ENCODE measurements around the gene CDH23. TPM values are rescaled to one million over a fixed set of nuclear protein-coding genes. Genes with fewer than 3 reads are reported as not detected.

CDH23 gene
- total and polyA plus RNA-seq, 2 donors (not counting 1 experiment from before 2014, with no cell fraction given), result 0.37 to 0.89 TPM

- DNase-seq, result no peak
- 94% methylated on average over 6 of the region's 7 CpGs for WGBS (ENCODE audit: insufficient coverage)
- Histone ChIP-seq H3K79me2 (ENCODE audit: control insufficient read depth, insufficient read depth, low read length) (no peaks in the 10 kb centered on the region), H3K27ac (ENCODE audit: low read length in 2 of 2) (no peak overlapping the region), H3K4me1 (ENCODE audit: control insufficient read depth in 2 of 2, insufficient read depth in 2 of 2, low read length in 2 of 2) (no peaks in the 10 kb centered on the region), H2AFZ (ENCODE audit: insufficient read depth, low read depth, low read length, poor library complexity, severe bottlenecking) (no peak overlapping the region), H3K9me3 (ENCODE audit: control extremely low read depth in 1 of 3, control insufficient read depth in 2 of 3, insufficient read depth in 1 of 3, low read length in 2 of 3) (no peaks in the 10 kb centered on the region), H3K4me2 (replicated peaks; ENCODE audit: low read depth, low read length, poor library complexity, severe bottlenecking) (no peak overlapping the region), H3K9ac (ENCODE audit: low read length) (no peak overlapping the region), H3K4me3 (ENCODE audit: control extremely low read depth in 1 of 5, extremely low read depth in 1 of 5, insufficient read depth in 1 of 5, low read depth in 2 of 5, low read length in 4 of 5) (no peak overlapping the region), H4K20me1 (ENCODE audit: control insufficient read depth, insufficient read depth, low read length, poor library complexity, severe bottlenecking) (no peaks in the 10 kb centered on the region), H3K27me3 (replicated peaks in 1 of 4; ENCODE audit: control extremely low read depth in 1 of 4, control insufficient read depth in 3 of 4, insufficient read depth in 4 of 4, low read length in 3 of 4) (peaks cover 0 to 3% (median 0%) of the 10 kb centered on the region in 4 experiments), H3K36me3 (replicated peaks in 1 of 2; ENCODE audit: control extremely low read depth in 1 of 2, control insufficient read depth in 1 of 2, extremely low read depth in 1 of 2, insufficient read depth in 2 of 2, low read length in 1 of 2) (no peaks in the 10 kb centered on the region)
- POLR2A ChIA-PET, result no interaction called here
- H3K4me1 Mint-ChIP-seq, result no peaks in the 10 kb centered on the region
- ATAC-seq (ENCODE audit: low read depth), result no peak
- H3K9me3 Mint-ChIP-seq (ENCODE audit: insufficient read depth), result no peaks in the 10 kb centered on the region
- no peak overlapping the region for H3K27ac Mint-ChIP-seq
- CTCF ChIA-PET, result interaction anchor here (1.4 kb wide), 1 partner anchor 19 kb away, joined by 3 read pairs; no protein-coding TSS in a partner anchor
- H3K4me3 Mint-ChIP-seq, result no peak overlapping the region
- intact Hi-C loops (cut with micrococcal nuclease), result no loop called here
- peaks cover 13% of the 10 kb centered on the region for H3K27me3 Mint-ChIP-seq
- TF ChIP-seq EZH2 (IDR thresholded peaks at IDR 0.05; ENCODE audit: borderline replicate concordance, insufficient read depth, low read depth, low read length, poor library complexity, severe bottlenecking) (no peak), CTCF (IDR thresholded peaks at IDR 0.05) (no peak)
These were observed 70.4 kb downstream of the CDH23 start for GRCh38 chr10:71467161-71467560.

GRCh38 chr10:71467569-71468362, 71.0 kb downstream of the CDH23 start:
- Histone ChIP-seq H3K4me2 (replicated peaks; ENCODE audit: low read depth, low read length, poor library complexity, severe bottlenecking) (no peak overlapping the region), H2AFZ (ENCODE audit: insufficient read depth, low read depth, low read length, poor library complexity, severe bottlenecking) (no peak overlapping the region), H3K9me3 (ENCODE audit: control extremely low read depth in 1 of 3, control insufficient read depth in 2 of 3, insufficient read depth in 1 of 3, low read length in 2 of 3) (no peaks in the 10 kb centered on the region), H3K4me3 (ENCODE audit: control extremely low read depth in 1 of 5, extremely low read depth in 1 of 5, insufficient read depth in 1 of 5, low read depth in 2 of 5, low read length in 4 of 5) (no peak overlapping the region), H3K27me3 (replicated peaks in 1 of 4; ENCODE audit: control extremely low read depth in 1 of 4, control insufficient read depth in 3 of 4, insufficient read depth in 4 of 4, low read length in 3 of 4) (peaks cover 0 to 3% (median 0%) of the 10 kb centered on the region in 4 experiments), H3K36me3 (replicated peaks in 1 of 2; ENCODE audit: control extremely low read depth in 1 of 2, control insufficient read depth in 1 of 2, extremely low read depth in 1 of 2, insufficient read depth in 2 of 2, low read length in 1 of 2) (no peaks in the 10 kb centered on the region), H3K27ac (ENCODE audit: low read length in 2 of 2) (no peak overlapping the region), H3K4me1 (ENCODE audit: control insufficient read depth in 2 of 2, insufficient read depth in 2 of 2, low read length in 2 of 2) (no peaks in the 10 kb centered on the region), H3K9ac (ENCODE audit: low read length) (no peak overlapping the region), H3K79me2 (ENCODE audit: control insufficient read depth, insufficient read depth, low read length) (no peaks in the 10 kb centered on the region), H4K20me1 (ENCODE audit: control insufficient read depth, insufficient read depth, low read length, poor library complexity, severe bottlenecking) (no peaks in the 10 kb centered on the region)
- ChIA-PET CTCF (interaction anchor here (1.4 kb wide), 1 partner anchor 19 kb away, joined by 3 read pairs; no protein-coding TSS in a partner anchor), POLR2A (no interaction called here)
- no peak for DNase-seq
- no peaks in the 10 kb centered on the region for H3K9me3 Mint-ChIP-seq (ENCODE audit: insufficient read depth)
- no peak overlapping the region for H3K27ac Mint-ChIP-seq
- WGBS (ENCODE audit: insufficient coverage), result 97% methylated on average over 9 of the region's 9 CpGs
- H3K4me1 Mint-ChIP-seq, result no peaks in the 10 kb centered on the region
- no peak for TF ChIP-seq CTCF (IDR thresholded peaks at IDR 0.05)
- TF ChIP-seq EZH2 (IDR thresholded peaks at IDR 0.05; ENCODE audit: borderline replicate concordance, insufficient read depth, low read depth, low read length, poor library complexity, severe bottlenecking), result no peak
- H3K27me3 Mint-ChIP-seq, result peaks cover 13% of the 10 kb centered on the region
- intact Hi-C loops (cut with micrococcal nuclease), result no loop called here
- no peak overlapping the region for H3K4me3 Mint-ChIP-seq
- ATAC-seq (ENCODE audit: low read depth), result no peak
